Stimulated activated CD8-positive, alpha-beta memory T cell treated with anti-CD3 and anti-CD28 coated beads, Interleukin-2, amount 100 ng/mL, for 1 hour (primary cell): ENCODE data around the gene RPL28.
A peak's percentile ranks its signal among the peaks of the same experiment; 100 is the strongest.

Experiments
- DNase-seq, 2 donors: peaks; one replicate each; pipeline ENCODE4 v3.0.0-alpha.2; 2020; ENCODE audit warnings: low read depth in 2 of 2

RPL28 gene

DNA sequence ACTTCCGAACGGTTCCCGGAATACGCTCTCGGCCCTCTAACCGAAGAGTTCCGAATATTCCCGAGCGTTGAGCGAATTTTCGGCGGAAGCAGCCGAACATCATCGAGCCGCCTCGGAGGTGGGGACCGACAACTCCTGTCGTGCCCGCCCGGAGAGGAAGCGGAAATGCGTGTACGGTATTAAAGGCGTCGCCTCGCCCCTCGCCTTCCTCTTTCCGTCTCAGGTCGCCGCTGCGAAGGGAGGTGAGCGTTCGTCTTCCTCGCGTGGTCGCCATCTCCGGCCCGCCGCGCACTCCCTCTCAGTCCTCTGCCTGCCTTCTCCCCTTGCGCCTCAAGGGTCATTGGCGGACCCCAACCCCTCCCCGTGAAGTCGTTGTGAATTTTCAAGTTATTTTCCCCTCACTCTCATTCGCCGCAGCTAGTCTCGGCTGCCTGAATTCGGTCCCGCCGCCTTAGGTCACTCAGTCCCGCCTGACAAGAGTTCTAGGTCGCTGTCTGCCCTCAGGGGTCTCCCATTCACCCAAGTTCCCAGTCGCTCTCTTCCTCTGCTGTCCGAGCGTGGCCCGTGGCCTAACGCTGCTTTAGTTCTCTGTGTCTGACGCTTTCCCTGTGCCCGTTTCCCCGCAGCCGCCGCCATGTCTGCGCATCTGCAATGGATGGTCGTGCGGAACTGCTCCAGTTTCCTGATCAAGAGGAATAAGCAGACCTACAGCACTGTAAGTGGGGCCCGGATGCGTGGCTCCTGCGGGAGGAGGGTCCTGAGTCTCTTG lies at the start of gene RPL28:
RPL28 (plus strand) TSS at position 209 of the 769 bp plus-strand sequence; CDS start at position 635, 426 bp downstream.
- DNase-seq: peak; percentile 96

DNA sequence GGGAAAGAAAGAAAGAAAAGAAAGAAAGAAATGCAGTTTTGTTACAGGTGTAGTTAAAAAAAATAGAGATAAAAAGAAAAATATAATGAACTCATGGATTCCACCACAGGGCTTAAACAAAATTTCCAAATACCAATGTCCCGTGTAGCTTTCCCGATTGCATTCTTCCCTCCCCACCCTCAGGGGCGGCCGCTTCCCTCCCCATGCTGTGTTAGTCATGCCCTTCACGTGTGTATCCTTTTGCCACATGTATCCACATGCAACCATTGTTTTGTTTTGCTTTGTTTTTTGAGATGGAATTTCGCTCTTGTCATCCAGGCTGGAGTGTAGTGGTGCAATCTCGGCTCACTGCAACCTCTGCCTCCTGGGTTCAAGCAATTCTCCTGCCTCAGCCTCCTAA lies 49.6 kb upstream of the RPL28 start:
- no peak for DNase-seq

DNA sequence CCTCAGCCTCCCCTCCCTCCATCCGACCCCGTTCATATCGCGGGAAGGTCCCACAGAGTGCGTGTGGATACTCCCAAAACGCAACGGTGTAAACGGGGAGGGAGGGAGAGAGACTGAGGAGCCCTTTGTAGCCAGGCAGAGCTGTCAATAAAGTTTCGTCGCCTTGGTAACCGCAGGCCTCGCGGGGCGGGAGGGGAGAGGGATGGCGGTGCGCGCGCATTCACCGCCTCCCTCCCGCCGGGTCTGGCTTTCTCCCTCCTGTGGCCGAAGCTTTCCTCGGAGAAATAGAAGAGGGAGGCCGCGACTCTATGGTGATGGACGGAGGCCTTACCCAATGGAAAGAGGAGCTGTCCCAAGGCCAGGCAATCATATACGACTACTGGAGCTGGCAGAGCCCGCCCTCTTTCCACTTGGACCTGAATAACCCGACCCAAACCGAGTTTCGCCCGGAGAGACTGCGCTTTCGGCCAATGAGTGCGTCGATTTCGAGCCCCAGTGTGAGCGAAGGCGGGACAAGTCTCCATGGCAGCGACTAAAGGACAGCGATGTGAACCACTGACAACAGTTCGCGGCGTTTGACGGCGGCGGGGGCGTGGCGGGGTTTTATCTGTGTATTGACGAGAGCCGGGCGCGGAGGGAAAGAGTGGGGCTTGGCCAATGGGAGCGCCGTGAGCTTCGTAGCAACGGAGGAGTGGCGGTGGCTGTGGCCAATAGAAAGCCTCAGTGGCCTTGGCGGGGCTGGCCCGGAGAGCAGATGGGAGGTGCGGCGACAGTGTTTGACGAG lies 46.4 kb upstream of the RPL28 start, which contains the start of gene KMT5C:
KMT5C (plus strand) TSS at position 772 of the 784 bp plus-strand sequence. CDS start 2,061 bp downstream, outside the sequence.
- DNase-seq: peak; percentile 100

DNA sequence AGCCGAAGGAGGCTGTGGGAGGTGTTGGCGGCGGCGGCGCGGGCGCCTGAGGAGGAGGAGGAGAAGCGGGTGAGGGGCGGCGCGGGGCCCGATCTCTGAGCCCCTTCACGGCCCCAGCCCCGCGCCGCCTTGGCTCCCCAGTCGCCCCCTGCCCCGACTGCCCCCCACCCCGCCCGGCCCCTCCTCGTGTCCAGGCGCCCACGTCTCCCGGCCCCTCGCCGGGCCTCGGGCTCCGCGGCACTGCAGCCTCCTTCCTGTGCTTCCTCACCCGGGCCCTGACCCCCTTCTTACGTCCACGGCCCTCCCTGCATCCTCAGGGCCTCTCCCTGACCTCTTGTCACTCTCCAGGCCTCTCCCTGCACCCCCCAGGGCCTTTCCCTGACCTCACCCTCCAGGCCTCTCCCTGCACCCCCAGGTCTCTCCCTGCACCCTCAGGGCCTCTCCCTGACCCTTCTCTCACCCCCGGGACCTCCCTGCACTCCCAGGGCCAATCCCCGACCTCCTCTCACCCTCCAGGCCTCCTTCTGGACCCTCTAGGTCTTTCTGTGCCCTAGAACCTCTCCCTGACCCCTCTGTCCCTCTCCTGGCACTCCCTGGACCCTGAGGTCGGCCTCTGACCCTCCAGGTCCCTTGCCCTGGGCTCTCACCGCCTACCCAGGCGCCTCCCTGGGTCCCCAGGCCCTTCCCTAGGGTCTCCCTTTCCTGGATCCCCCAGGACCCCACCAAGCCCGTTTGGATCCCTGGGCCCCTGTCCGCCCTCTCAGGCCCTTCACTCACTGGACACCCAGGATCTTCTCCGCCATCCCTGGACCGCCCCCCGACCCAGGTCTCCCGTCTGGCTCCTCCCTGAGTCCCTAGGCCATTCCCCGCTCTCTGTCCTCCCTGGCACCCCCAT lies 45.6 kb upstream of the RPL28 start:
- no peak for DNase-seq

DNA sequence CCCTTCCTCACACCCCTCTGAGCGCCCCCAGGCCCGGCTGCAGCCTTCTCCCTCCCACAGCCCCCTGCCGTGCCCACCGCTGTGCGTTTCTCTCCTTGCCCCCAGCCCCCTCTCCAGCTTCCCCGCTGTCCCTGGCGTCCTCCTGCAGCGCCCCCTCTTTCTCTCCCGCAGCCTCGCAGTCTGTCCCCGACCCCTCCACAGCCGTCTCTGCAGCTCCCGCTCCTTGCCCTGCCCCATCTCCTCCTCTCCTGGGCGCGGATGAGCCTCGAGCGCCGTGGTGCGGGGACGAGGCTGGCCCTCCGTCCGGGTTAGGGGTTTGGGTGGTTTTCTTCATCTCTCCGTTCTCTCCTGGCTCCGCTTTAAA lies 45.0 kb upstream of the RPL28 start:
- no peak for DNase-seq

DNA sequence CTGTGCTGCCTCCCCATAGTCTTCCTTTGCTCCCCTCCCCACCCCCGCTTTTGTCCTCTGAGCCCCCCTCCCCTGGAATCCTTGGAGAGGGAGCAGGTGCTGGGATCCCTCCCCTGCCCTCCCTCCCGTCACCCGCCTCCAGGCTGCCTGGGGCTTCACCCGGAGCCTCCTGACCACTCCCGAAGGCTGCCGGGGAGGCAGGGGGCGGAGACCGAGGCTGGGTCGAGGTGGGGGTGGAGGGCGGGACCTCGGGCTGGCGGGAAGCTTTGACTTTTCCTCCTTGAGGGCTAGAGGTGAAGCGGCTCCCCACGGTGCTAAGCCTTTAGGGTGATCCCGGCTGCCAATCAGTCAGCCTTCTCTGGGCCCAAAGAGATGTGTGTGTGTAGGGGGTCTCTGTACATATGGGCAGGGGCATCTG lies 44.6 kb upstream of the RPL28 start:
- peak in 1 of 2 donors; percentile 19 for DNase-seq

DNA sequence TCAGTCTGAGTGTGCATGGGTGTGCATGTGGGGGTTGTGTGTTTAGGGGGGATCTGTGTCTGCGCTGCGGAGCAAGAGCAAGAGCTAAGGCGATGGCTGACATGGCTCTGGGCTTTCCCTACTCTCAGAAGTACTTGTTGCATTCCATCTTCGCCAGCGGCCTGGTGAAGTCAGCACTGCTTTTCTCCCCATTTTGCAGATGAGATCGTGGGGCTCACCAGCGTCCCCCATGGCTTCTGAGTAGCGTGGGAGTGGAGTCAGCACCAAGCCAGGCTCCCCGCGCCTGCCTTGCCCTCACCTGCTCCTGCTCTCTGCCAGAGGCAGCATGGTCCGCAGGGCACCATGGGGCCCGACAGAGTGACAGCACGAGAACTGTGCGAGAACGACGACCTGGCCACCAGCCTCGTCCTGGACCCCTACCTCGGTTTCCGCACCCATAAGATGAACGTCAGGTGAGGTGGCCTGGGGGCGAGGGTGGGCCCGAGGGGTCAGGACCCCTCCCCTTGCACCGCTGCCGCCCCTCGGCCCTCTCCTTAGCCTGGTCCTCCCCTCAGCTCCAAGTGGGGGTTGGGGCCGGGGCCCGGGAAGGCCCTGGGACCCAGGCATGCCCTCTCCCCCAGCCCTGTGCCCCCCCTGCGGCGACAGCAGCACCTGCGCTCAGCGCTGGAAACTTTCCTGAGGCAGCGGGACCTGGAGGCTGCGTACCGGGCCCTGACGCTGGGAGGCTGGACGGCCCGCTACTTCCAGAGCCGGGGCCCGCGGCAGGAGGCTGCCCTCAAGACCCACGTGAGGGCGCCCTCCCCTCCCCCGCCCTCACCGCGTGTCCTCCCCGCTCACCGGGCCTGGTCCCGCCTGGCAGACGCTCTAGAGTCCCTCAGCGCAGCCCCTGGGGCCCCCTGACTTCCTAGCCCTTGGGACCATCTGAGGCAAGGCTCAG lies 43.9 kb upstream of the RPL28 start:
- no peak for DNase-seq

DNA sequence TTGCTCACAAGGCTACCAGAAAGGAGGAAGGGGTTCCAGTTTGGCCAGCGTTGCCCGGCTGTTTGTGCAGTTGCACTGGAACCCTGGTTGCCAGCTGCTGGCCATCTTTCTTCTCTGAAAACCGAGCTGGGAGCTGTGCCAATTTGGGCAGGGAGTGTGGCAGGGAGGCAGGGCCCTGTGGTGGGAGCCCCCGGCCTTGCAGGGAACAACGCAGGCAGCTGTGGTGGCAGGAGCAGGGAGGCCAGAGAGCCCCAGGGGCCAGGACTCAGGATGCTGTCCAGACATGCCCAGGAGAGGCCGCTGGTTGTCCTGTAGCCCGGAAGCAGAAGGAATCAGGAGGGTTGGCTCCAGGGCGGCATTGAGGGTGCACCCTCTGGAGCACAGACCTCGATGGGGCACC lies 41.3 kb upstream of the RPL28 start:
- no peak for DNase-seq

DNA sequence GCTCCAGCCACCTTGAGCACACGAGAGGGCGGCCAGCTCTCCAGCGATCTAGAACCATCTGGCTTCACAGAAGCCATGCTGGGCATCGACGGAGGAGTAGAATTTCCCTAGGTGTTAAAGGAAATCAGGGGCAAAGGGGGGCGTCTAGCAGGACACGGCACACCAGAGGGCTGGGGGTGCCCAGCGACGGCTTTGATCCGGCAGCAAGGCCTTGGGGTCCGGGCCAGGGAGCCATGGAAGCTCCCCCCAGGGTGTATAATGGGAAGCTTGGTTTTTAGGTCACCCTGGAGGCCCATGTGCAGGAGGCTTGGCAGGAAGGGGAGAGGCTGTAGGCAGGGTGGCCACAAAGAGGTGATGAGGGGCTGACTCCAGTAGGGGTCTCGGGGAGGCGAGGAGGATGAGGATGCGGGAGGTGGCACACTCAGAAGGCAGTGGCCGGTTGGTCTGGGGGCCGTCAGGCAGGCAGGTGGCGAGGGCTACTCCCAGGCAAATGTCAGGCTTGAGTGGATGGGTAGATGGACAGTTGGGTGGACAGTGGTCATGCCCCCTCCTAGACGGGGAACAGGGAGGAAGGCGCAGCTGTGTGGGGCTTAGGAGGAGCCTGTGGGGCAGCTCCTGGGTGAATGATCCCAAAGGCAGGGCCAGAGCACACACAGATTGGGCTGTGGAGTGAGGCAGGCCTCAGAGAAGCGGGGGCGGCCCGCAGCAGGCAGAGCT lies 40.5 kb upstream of the RPL28 start:
- DNase-seq: no peak

DNA sequence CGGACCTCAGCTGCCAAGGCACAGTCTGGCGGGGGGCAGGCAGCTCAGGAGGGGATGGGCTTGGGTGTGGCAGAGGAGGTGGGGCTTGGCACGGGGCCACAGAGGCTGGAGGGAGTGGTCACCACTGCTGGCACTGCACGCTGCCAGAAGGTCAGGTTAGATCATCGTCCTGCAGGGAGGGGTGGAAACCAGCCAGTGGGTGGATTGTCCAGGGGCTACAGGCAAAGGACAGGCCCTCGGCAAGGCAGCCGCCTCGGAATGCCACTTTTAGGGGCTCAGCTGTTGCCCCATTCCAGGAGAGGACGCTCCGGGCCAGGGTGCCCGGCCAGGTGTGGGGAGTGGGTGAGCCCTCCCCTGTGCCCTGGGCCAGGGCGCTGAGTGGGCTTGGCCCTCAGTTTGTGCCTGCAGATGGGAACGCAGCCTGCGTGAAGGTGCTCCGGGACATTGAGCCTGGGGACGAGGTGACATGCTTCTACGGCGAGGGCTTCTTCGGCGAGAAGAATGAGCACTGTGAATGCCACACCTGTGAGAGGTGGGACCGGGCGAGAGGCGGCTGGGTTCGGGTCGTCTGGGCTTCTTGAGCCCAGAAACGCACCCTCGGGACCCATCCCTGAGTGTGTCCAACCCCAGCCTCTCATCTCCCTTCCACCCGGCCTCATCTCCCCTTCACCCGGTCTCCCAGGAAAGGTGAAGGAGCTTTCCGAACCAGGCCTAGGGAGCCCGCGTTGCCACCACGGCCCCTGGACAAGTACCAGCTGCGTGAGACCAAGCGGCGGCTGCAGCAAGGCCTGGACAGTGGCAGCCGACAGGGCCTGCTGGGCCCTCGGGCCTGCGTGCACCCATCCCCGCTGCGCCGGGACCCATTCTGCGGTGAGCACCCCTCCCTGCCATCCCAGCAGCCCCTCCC lies 39.7 kb upstream of the RPL28 start:
- DNase-seq: no peak

DNA sequence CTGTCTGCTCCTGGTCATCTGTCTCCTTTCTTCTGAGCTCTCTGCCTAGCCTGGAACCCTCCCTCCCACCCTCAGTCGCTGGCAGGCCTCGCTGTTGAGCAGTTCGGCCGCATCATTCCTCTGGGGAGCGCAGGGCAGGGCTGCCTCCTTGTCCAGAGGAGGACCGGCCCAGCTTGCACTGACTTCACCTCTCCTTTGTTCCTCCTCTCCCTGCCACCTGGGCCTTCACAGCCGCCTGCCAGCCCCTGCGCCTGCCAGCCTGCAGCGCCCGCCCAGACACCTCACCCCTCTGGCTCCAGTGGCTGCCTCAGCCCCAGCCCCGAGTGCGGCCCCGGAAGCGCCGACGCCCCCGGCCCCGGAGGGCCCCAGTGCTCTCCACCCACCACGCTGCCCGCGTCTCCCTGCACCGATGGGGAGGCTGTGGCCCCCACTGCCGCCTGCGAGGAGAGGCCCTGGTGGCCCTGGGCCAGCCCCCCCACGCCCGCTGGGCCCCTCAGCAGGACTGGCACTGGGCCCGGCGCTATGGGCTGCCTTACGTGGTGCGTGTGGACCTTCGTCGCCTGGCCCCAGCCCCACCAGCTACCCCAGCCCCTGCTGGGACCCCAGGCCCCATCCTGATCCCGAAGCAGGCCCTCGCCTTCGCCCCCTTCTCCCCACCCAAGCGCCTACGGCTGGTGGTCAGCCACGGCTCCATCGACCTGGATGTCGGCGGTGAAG lies 38.8 kb upstream of the RPL28 start:
- no peak for DNase-seq

DNA sequence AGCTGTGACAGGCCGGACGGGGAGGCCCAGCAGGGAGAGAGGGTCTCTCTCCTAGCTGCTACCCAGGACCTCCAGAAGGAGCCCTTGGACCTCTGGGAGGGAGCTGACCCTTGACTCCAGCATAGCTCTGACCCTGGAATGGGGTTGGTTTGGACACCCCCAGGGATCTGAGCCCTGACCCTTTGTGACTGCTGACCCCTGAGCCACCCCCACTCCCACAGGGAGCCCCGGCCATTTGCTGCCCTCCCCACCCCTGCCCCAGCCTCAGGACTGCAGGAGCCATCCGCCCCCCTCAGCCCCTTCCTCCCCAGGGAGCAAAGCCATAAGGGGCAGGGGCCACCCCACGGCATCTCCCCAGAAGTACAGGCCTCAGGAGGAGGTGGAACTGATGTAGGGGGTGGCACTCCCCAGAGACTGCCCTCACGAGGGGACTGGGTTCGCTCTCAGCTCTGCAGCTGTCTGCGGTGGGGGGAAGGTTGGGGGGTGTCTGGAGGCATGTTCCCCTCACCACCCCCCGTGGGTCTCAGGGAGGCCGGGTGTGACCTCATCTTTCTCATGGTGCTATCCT lies 38.2 kb upstream of the RPL28 start:
- DNase-seq: no peak

DNA sequence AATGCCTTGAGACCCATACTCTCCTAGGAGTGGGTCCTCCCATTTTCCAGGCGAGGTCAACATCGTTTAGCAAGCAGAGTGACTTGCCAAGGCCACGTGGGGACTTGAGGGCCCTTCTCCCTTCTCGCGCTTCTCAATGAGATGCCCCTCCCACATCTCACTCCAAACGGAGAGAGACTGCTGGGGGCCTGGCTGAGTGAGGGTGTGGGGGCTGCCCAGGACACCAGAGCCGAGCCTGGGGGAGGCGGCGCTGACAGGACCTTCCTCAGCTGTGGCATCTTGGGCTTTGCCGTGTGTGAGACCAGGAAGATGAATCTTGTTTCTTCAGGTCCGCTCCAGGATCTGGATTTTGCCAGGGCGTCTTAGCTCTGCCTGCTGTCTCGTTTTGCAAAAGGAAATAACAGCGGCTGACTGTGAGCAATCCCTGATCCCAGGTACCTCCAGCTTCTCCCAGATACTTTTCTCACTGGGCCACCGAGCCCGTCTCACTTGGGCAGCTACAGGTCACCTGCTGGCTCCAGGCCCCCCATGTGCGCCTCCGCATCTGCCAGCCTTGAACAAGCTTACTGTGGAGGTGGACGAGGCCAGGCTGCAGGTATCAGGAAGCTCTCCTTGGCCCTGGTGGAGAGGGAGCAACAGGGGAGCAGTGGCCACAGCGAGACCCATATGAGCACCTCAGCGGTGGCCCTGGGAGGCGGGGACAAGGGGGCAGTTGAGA lies 37.3 kb upstream of the RPL28 start:
- no peak for DNase-seq

DNA sequence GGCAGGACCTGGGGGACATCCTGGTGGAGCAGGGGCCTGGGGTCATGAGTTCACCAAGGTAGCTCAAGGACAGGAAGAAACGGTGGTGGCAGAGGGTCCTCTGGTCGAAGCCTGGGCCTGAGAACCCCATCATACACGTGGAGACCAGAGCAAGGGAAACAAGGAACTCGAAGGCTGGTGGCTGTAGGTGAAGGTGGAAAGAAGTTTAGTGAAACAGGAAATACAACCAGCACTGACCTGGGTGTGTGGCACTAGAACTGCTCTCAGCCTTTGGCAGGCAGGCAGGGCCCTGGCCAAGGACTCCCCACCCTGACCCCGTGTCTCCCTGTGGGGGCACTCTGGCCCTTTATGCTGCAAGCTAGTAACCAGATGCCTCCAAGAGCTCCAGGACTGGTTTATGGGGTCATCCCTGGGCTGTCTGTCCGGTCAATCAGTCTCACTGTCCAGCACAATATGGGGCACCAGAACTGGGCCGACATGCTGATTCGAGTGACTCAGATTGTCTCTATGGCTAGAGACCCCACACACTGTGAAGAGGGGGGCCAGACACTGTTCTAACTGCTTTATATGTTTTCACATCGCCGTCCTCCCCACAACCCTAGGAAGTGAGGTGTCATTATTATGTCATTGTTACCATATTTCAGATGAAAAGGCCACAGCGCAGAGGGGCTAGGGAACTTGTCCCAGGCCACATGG lies 35.0 kb upstream of the RPL28 start:
- no peak for DNase-seq

DNA sequence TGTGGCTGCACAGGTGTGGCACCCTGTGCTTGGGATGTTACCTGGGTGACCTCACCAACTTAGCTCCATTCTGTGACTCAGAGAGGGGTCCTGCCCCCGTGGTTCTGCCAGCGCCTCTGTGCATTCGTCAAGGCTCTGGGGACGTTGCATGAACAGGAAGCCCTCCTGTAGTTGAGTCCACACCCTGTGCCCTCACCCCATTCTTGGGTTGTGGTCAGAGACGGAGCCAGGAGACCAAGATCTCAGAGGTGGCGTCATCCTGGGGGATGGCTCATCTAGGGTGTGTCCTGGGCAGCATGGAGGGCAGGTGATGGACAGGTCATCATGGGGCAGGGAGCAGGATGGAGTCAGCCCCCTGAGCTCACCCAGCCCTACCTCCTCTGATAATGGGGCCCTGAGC lies 33.7 kb upstream of the RPL28 start:
- DNase-seq: no peak

DNA sequence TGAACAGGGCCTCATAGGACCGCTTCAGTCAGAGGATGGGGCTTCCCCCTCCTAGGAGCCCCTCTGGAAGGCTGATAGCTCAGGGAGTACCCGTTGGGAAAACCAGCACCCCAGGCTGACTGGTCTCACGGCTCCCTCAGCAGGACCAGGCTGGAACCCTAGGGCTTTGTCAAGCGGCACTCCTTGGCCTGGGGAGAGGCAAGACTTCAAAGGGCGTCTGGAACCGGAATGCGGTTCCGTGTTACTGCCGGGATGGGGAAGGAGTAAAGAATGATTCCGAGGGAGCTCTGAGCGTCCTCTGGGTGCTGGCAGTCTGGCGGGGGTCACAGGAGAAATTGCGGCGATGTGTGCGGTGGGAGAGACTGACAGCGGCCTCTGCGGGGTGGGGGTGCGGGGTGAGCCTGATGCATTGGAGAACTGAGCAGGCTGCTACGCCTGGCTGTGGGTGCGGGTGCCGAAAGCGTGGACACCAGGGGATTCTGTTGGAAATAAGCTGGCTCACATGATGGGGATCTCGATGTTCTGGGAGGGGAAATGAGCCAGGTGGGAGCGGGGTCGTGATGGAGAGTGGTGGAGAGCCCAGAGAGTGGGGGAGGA lies 33.1 kb upstream of the RPL28 start:
- DNase-seq: no peak
